ENCODE data around the gene DUSP7. TPM values are rescaled to one million over a fixed set of nuclear protein-coding genes. Genes with fewer than 3 reads are reported as not detected.

Gene DUSP7
- polyA plus RNA-seq, 1 of the 3 experiments (the other 2 are of a cell fraction): 25.8 TPM

GRCh38 chr3:52061121-52061910 lies 4.9 kb upstream of the DUSP7 start:
- Histone ChIP-seq H3K27me3 (ENCODE audit: insufficient read depth) (no peaks in the 10 kb centered on the region), H2AFZ (ENCODE audit: low read depth) (no peak overlapping the region), H3K4me2 (no peak overlapping the region), H3K4me3 (ENCODE audit: low read depth in 2 of 2, low read length in 1 of 2) (no peak overlapping the region), H3K4me1 (ENCODE audit: control insufficient read depth in 1 of 2, insufficient read depth in 2 of 2, low read depth in 1 of 2, low read length in 1 of 2) (peaks cover 0 to 81% of the 10 kb centered on the region in 2 experiments; a peak in 2 of 4 replicates), H3K79me2 (ENCODE audit: insufficient read depth) (peaks cover 5% of the 10 kb centered on the region; the same call in 1 of the 2 replicates), H4K20me1 (ENCODE audit: insufficient read depth) (no peaks in the 10 kb centered on the region), H3K9me3 (no peaks in the 10 kb centered on the region), H3K36me3 (replicated peaks in 1 of 2; ENCODE audit: control insufficient read depth in 1 of 2, insufficient read depth in 2 of 2, low read length in 1 of 2) (no peaks in the 10 kb centered on the region), H3K27ac (ENCODE audit: low read depth in 2 of 2, low read length in 1 of 2) (no peak overlapping the region; a peak in 1 of 4 replicates), H3F3A (replicated peaks; ENCODE audit: insufficient read depth) (no peaks in the 10 kb centered on the region), H3K9me2 (no peaks in the 10 kb centered on the region), H3K9ac (no peak overlapping the region)
- no peak for DNase-seq
- 96% methylated on average over 4 of the region's 4 CpGs for WGBS (ENCODE audit: low lambda C conversion rate)
- CTCF ChIA-PET: interaction anchor here (1.8 to 29.9 kb wide), 3 partner anchors 30 to 62 kb away, joined by 5 to 983 read pairs (median 6); no protein-coding TSS in a partner anchor
- TF ChIP-seq ELF1 (IDR thresholded peaks at IDR 0.05): no peak
- no peak for TF ChIP-seq GABPA (IDR thresholded peaks at IDR 0.05; ENCODE audit: low read depth)
- TF ChIP-seq RFX5 (IDR thresholded peaks at IDR 0.05; ENCODE audit: low read length): no peak
- TF ChIP-seq NRF1 (IDR thresholded peaks at IDR 0.05; ENCODE audit: low read depth, low read length): no peak
- TF ChIP-seq, protein P1, sequence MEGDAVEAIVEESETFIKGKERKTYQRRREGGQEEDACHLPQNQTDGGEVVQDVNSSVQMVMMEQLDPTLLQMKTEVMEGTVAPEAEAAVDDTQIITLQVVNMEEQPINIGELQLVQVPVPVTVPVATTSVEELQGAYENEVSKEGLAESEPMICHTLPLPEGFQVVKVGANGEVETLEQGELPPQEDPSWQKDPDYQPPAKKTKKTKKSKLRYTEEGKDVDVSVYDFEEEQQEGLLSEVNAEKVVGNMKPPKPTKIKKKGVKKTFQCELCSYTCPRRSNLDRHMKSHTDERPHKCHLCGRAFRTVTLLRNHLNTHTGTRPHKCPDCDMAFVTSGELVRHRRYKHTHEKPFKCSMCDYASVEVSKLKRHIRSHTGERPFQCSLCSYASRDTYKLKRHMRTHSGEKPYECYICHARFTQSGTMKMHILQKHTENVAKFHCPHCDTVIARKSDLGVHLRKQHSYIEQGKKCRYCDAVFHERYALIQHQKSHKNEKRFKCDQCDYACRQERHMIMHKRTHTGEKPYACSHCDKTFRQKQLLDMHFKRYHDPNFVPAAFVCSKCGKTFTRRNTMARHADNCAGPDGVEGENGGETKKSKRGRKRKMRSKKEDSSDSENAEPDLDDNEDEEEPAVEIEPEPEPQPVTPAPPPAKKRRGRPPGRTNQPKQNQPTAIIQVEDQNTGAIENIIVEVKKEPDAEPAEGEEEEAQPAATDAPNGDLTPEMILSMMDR (IDR thresholded peaks at IDR 0.05): no peak
- no peak for TF ChIP-seq YY1 (IDR thresholded peaks at IDR 0.05; ENCODE audit: low read depth)
- no peak for TF ChIP-seq EP300 (IDR thresholded peaks at IDR 0.05; ENCODE audit: borderline replicate concordance in 1 of 2, low read depth in 1 of 2, low read length in 1 of 2)
- TF ChIP-seq IRF3 (IDR thresholded peaks at IDR 0.05; ENCODE audit: low read depth, low read length): no peak
- no peak for TF ChIP-seq RAD21 (IDR thresholded peaks at IDR 0.05; ENCODE audit: low read length)
- no peak for TF ChIP-seq TAF1 (IDR thresholded peaks at IDR 0.05; ENCODE audit: borderline replicate concordance, low read depth, low read length)
- no peak for TF ChIP-seq TCF12 (IDR thresholded peaks at IDR 0.05)
- no peak for TF ChIP-seq SMC3 (IDR thresholded peaks at IDR 0.05; ENCODE audit: low read depth, low read length)
- TF ChIP-seq FOSL2 (IDR thresholded peaks at IDR 0.05; ENCODE audit: borderline replicate concordance, low read depth): no peak
- TF ChIP-seq JUND (IDR thresholded peaks at IDR 0.05): no peak
- TF ChIP-seq POLR2AphosphoS5 (IDR thresholded peaks at IDR 0.05; ENCODE audit: low read depth, low read length): no peak
- POLR2A ChIA-PET: no interaction called here

DNA sequence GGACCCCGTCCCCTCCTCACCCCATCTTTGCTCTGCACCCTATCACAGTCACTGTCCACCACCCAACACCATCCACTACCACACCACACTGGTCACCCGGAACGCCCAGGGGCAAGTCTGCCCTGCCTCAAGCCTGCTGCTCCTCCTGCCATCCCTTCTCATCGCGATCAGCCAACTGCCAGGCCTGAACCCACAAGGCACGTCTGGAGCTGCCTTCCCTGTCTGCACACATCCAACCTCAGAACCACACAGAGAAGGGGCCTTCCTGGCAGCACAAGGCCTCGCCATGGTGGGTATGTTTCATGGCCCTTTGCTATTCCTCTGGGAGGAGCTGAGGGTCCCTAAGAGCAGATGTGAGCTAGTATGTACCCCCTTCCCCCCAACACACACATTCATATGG lies 3.4 kb upstream of the DUSP7 start:
- 89% methylated on average over 6 of the region's 7 CpGs for WGBS (ENCODE audit: low lambda C conversion rate)
- Histone ChIP-seq H3K27me3 (ENCODE audit: insufficient read depth) (no peaks in the 10 kb centered on the region), H3K9me3 (no peaks in the 10 kb centered on the region), H3K4me1 (ENCODE audit: control insufficient read depth in 1 of 2, insufficient read depth in 2 of 2, low read depth in 1 of 2, low read length in 1 of 2) (peaks cover 0 to 65% of the 10 kb centered on the region in 2 experiments; a peak in 2 of 4 replicates), H3K9me2 (no peaks in the 10 kb centered on the region), H4K20me1 (ENCODE audit: insufficient read depth) (no peaks in the 10 kb centered on the region), H3K4me3 (ENCODE audit: low read depth in 2 of 2, low read length in 1 of 2) (no peak overlapping the region), H2AFZ (ENCODE audit: low read depth) (no peak overlapping the region), H3K36me3 (replicated peaks in 1 of 2; ENCODE audit: control insufficient read depth in 1 of 2, insufficient read depth in 2 of 2, low read length in 1 of 2) (no peaks in the 10 kb centered on the region), H3K79me2 (ENCODE audit: insufficient read depth) (peaks cover 18% of the 10 kb centered on the region), H3K4me2 (no peak overlapping the region), H3K27ac (ENCODE audit: low read depth in 2 of 2, low read length in 1 of 2) (peak overlapping the region in 1 of 2 experiments; percentile 64; a peak in 1 of 4 replicates), H3K9ac (no peak overlapping the region), H3F3A (replicated peaks; ENCODE audit: insufficient read depth) (peaks cover under 1% of the 10 kb centered on the region)
- no peak for DNase-seq
- CTCF ChIA-PET: interaction anchor here (1.0 to 29.9 kb wide), 8 partner anchors 8 to 279 kb away, joined by 3 to 983 read pairs (median 4); partner anchors contain the start of gene ACY1
- no peak for TF ChIP-seq FOXJ3 (CRISPR knock-in tag; IDR thresholded peaks at IDR 0.05)
- no peak for TF ChIP-seq NFIC (IDR thresholded peaks at IDR 0.05; ENCODE audit: borderline replicate concordance)
- no peak for TF ChIP-seq NRF1 (IDR thresholded peaks at IDR 0.05; ENCODE audit: low read depth, low read length)
- TF ChIP-seq CHD2 (IDR thresholded peaks at IDR 0.05; ENCODE audit: low read length, partially characterized antibody): no peak
- no peak for TF ChIP-seq GATA2 (CRISPR knock-in tag; IDR thresholded peaks at IDR 0.05)
- TF ChIP-seq MEF2A (IDR thresholded peaks at IDR 0.05; ENCODE audit: borderline replicate concordance, low read depth): no peak
- no peak for TF ChIP-seq YY1 (IDR thresholded peaks at IDR 0.05; ENCODE audit: low read depth)
- POLR2A ChIA-PET: interaction anchor here (0.8 to 1.4 kb wide), 7 partner anchors 8 to 64 kb away, joined by 3 to 5 read pairs (median 3); partner anchors contain the start of gene RPL29
